Lung (tissue), 12 donors: ENCODE data around the gene TNFRSF4. TPM values are rescaled to one million over a fixed set of nuclear protein-coding genes. Genes with fewer than 3 reads are reported as not detected.

ENCODE experiments used
- ATAC-seq: fragments of 200-7000 bp; cut with Tn5 transposase; one replicate; pipeline ENCODE4 v1.9.1; 2020; ENCODE audit warnings: moderate number of reproducible peaks; ENCODE audit not compliant: insufficient read depth, low FRiP score
- DNase-seq, 3 donors: peaks; one replicate each; pipeline ENCODE4 v3.0.0-alpha.2; 2013 to 2017
- H3K27ac ChIP-seq, 2 donors: one replicate each; pipeline ENCODE4 v1.5.1; 2013; ENCODE audit warnings: mild to moderate bottlenecking in 2 of 2, moderate library complexity in 2 of 2, control low read depth in 1 of 2, inconsistent platforms in 1 of 2, low read depth in 1 of 2, low read length in 1 of 2
- H3K27me3 ChIP-seq, 3 donors: one replicate each; pipeline ENCODE4 v1.5.1; 2013; ENCODE audit warnings: low read length in 2 of 3; ENCODE audit not compliant: control insufficient read depth in 3 of 3, insufficient read depth in 3 of 3
- H3K36me3 ChIP-seq, 4 donors: one replicate each; pipeline ENCODE4 v1.5.1; 2013; ENCODE audit warnings: low read length in 4 of 4, mild to moderate bottlenecking in 1 of 4, moderate library complexity in 1 of 4; ENCODE audit not compliant: control insufficient read depth in 4 of 4, insufficient read depth in 4 of 4
- H3K4me1 ChIP-seq, 5 donors: one replicate each; pipeline ENCODE4 v1.5.1; 2013; ENCODE audit warnings: low read length in 5 of 5, mild to moderate bottlenecking in 2 of 5, moderate library complexity in 1 of 5; ENCODE audit not compliant: control insufficient read depth in 5 of 5, insufficient read depth in 5 of 5
- H3K4me3 ChIP-seq: one replicate; pipeline ENCODE4 v1.5.1; 2013; ENCODE audit warnings: mild to moderate bottlenecking, control low read depth, moderate library complexity
- H3K9ac ChIP-seq, 2 donors: one replicate each; pipeline ENCODE4 v1.5.1; 2013; ENCODE audit warnings: low read length in 2 of 2, control low read depth in 1 of 2; ENCODE audit not compliant: insufficient read depth in 1 of 2
- H3K9me3 ChIP-seq, 4 donors: one replicate each; pipeline ENCODE4 v1.5.1; 2013; ENCODE audit warnings: low read length in 3 of 4, mild to moderate bottlenecking in 1 of 4, moderate library complexity in 1 of 4; ENCODE audit not compliant: control insufficient read depth in 4 of 4, insufficient read depth in 3 of 4
- CTCF ChIP-seq: IDR thresholded peaks from 2 replicates; pipeline ENCODE4 v1.5.1; 2012; ENCODE audit warnings: mild to moderate bottlenecking; ENCODE audit errors: control extremely low read depth, extremely low read depth
- WGBS, 2 donors: extraction: QIAGEN DNeasy Blood & Tissue Kit; methylation state at CpG; one replicate each; pipeline ENCODE4 v1.1.7; 2013; 5-methylcytosine and 5-hydroxymethylcytosine counted together
- polyA plus RNA-seq, 2 donors: library from polyadenylated mRNA; stranded (reverse); fragments of 200-250 nt; gene quantifications; one replicate each; pipeline ENCODE4 v1.2.1, GENCODE V29; 2013
- total RNA-seq, 2 donors: library from RNA; depleted of rRNA in 1 of 2; stranded (reverse); fragments of >200 nt in 1 of 2; gene quantifications; one replicate each; pipeline ENCODE4 v1.2.1, GENCODE V29; 2014 to 2021
- donor health status: control.
- donor health status: control.
- donor health status: Bipolar disorder and iron deficiency.
- donor health status: healthy.
- donor health status: DM: yes; HTN: yes; CAD: no.

The TNFRSF4 gene
- total and polyA plus RNA-seq, 4 donors, result 3.6 to 11.3 (median 6.9) TPM

- Histone ChIP-seq H3K9ac (no peak overlapping the region), H3K4me1 (peaks cover 0 to 10% (median 0%) of the 10 kb centered on the region in 5 donors), H3K9me3 (peaks cover 0 to 5% (median 0%) of the 10 kb centered on the region in 4 donors), H3K36me3 (peaks cover 8 to 64% (median 16%) of the 10 kb centered on the region in 4 donors), H3K4me3 (no peak overlapping the region), H3K27ac (no peak overlapping the region), H3K27me3 (no peaks in the 10 kb centered on the region)
- ATAC-seq (no peak), DNase-seq (no peak)
- 96 to 97% methylated on average over 22 of the region's 22 CpGs for WGBS, 2 donors
- no peak for TF ChIP-seq CTCF
Measured at GRCh38 chr1:1259119-1259488, 45.2 kb upstream of the TNFRSF4 start.

GRCh38 chr1:1256956-1257871, 43.3 kb upstream of the TNFRSF4 start:
- Histone ChIP-seq H3K27me3 (no peaks in the 10 kb centered on the region), H3K4me1 (peaks cover 0 to 10% (median 0%) of the 10 kb centered on the region in 5 donors), H3K36me3 (peaks cover 8 to 64% (median 12%) of the 10 kb centered on the region in 4 donors), H3K4me3 (no peak overlapping the region), H3K9me3 (peaks cover 0 to 5% (median 0%) of the 10 kb centered on the region in 4 donors), H3K9ac (no peak overlapping the region), H3K27ac (no peak overlapping the region)
- ATAC-seq, result no peak
- WGBS, 2 donors, result 96 to 97% methylated on average over 31 of the region's 31 CpGs
- TF ChIP-seq CTCF, result no peak
- DNase-seq, result no peak

GRCh38 chr1:1255611-1256010, 41.7 kb upstream of the TNFRSF4 start:
- Histone ChIP-seq H3K27ac (no peak overlapping the region), H3K4me1 (peaks cover 0 to 5% (median 0%) of the 10 kb centered on the region in 5 donors), H3K9me3 (peaks cover 0 to 5% (median 0%) of the 10 kb centered on the region in 4 donors), H3K9ac (no peak overlapping the region), H3K4me3 (no peak overlapping the region), H3K27me3 (no peaks in the 10 kb centered on the region), H3K36me3 (peaks cover 5 to 57% (median 11%) of the 10 kb centered on the region in 4 donors)
- no peak for TF ChIP-seq CTCF
- DNase-seq, result no peak
- no peak for ATAC-seq
- WGBS, 2 donors, result 96% methylated on average over 10 of the region's 10 CpGs
